Activated naive CD4-positive, alpha-beta T cell treated with anti-CD3 and anti-CD28 coated beads for 36 hours (primary cell): Measurements from ENCODE around the gene P2RY6. TPM values are rescaled to one million over a fixed set of nuclear protein-coding genes. Genes with fewer than 3 reads are reported as not detected.

Experiments used
- CTCF ChIA-PET: fragments of 350-600 bp; sonication (Branson Sonifier 250); formaldehyde crosslinking; loops from one replicate; lab custom pipeline; 2021; ENCODE audit warnings: antibody characterized with exemption; lab: Charles Lee
- DNase-seq: peaks from one replicate; pipeline ENCODE4 v3.0.0-alpha.2; 2020
- H3K27ac Mint-ChIP-seq: one replicate; pipeline ENCODE4 v1.8.0; 2021; ENCODE audit warnings: mild to moderate bottlenecking, mixed read lengths
- H3K27me3 Mint-ChIP-seq: one replicate; pipeline ENCODE4 v1.8.0; 2021; ENCODE audit warnings: low read depth, mixed read lengths
- H3K36me3 Mint-ChIP-seq: one replicate; pipeline ENCODE4 v1.8.0; 2021; ENCODE audit warnings: low read depth, mixed read lengths
- H3K4me1 Mint-ChIP-seq: one replicate; pipeline ENCODE4 v1.8.0; 2021; ENCODE audit warnings: low read depth, mixed read lengths
- H3K4me3 Mint-ChIP-seq: one replicate; pipeline ENCODE4 v1.8.0; 2021; ENCODE audit warnings: mild to moderate bottlenecking, moderate library complexity, mixed read lengths
- H3K9me3 Mint-ChIP-seq: one replicate; pipeline ENCODE4 v1.8.0; 2021; ENCODE audit warnings: mixed read lengths
- intact Hi-C: fragments of 100-400 bp; cut with micrococcal nuclease; formaldehyde crosslinking; loops from one replicate; pipeline ENCODE4 v1.15.1; 2023
- total RNA-seq, 2 experiments: library from RNA; stranded (reverse); gene quantifications; one replicate each; pipeline ENCODE4 v1.2.3, GENCODE V29; 2021

The P2RY6 gene
- total RNA-seq, 2 experiments from 2014 or later, result not detected

DNA sequence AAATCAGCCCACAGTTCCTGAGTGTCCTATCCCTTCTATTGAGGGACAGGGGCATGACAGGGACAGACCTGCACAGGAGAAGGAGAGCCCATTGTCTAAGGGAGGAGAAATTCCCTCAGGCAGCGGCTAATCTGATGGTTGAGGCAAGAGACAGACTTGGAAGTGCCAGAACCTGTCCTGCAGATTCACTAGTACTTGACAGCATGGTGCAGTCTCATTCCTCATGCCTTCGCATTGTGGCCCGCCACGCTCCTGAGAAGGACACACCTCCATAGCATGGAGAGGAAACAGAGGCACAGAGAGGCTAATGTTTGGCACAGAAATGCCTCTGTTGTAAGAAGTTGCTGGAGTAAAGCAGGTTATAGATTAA lies 3.2 kb downstream of the P2RY6 start:
- Mint-ChIP-seq H3K9me3 (no peaks in the 10 kb centered on the region), H3K36me3 (no peaks in the 10 kb centered on the region), H3K4me1 (no peaks in the 10 kb centered on the region), H3K27me3 (no peaks in the 10 kb centered on the region), H3K27ac (no peak overlapping the region), H3K4me3 (no peak overlapping the region)
- CTCF ChIA-PET, result no interaction called here
- no peak for DNase-seq
- intact Hi-C loops, result no loop called here

DNA sequence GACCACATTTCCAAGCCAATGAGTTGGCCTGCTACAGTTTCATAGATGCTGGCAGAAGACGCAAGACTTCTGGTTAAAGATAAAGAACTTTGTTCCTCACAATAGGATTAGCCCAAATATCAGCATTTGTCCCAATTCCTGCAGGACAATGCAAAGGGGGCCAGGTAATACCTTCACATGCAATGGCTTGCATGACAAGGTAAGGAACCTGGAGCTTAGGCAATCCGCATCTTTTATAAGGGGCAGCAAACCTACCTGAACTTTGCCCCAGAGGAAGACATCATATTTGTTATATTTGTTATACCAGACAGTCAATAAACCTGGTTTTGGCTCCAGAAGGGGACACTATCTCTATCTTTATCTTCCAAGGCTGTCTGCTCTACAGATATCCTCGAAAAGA lies 5.3 kb downstream of the P2RY6 start:
- Mint-ChIP-seq H3K27me3 (no peaks in the 10 kb centered on the region), H3K4me3 (no peak overlapping the region), H3K36me3 (no peaks in the 10 kb centered on the region), H3K27ac (no peak overlapping the region), H3K4me1 (no peaks in the 10 kb centered on the region), H3K9me3 (no peaks in the 10 kb centered on the region)
- intact Hi-C loops, result no loop called here
- CTCF ChIA-PET, result interaction anchor here (1.0 kb wide), 1 partner anchor 74 kb away, joined by 3 read pairs; no protein-coding TSS in a partner anchor
- DNase-seq, result no peak

DNA sequence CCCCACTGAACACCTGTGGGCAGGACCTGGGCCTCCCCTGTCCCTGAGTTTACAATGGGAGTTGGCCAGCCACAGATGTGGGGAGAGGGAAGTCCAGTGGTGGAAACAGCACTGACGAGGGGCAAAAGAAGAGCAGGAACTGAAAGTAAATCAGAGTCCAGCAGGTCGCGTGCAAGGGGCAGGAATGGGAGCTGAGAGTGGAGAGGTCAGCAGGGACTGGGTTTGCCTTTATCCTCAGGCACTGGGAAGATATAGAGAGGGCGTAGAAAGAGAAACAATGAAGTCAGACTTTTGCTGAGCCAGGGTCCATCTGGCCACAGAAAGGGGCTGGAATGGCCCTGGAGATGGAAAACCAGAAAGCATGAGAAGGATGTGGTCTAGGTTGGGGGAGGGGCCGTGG lies 8.5 kb downstream of the P2RY6 start:
- H3K4me3 Mint-ChIP-seq, result no peak overlapping the region
- intact Hi-C loops, result loop anchor here (10.0 kb wide), 1 partner anchor 66 kb away; the partner anchor contains the start of gene P2RY2
- no peak overlapping the region for H3K27ac Mint-ChIP-seq
- no peaks in the 10 kb centered on the region for H3K4me1 Mint-ChIP-seq
- H3K9me3 Mint-ChIP-seq, result no peaks in the 10 kb centered on the region
- CTCF ChIA-PET, result interaction anchor here (0.5 to 1.3 kb wide), 3 partner anchors 14 to 36 kb away, joined by 3 to 4 read pairs (median 3); no protein-coding TSS in a partner anchor
- no peak for DNase-seq
- H3K36me3 Mint-ChIP-seq, result no peaks in the 10 kb centered on the region
- H3K27me3 Mint-ChIP-seq, result no peaks in the 10 kb centered on the region

DNA sequence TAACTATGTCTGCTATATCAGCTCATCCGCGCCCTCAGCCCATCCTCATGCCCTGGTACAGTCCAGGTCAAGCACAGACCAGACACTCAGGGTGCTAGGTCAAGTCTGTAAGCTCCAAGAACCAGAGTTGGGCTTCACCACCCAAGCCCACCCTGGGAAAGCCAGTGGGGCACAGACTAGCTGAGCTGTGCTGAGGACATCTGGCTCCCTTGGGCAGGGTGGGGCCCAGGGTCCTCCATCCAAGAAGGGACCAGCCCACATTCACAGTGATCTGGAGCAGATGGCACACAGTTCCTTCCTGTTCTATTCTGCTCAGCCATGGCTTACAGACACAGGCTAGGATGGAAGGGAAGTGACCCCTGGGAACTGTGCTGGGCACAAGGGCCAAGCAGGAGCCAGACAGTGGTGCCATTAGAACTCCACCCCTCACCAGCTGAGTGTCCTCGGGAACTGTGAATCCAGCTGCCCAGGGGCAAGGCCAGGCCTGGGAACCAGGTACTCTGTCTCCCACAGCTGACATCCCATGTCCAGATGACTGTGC lies 9.1 kb downstream of the P2RY6 start:
- Mint-ChIP-seq H3K9me3 (no peaks in the 10 kb centered on the region), H3K36me3 (no peaks in the 10 kb centered on the region), H3K27ac (no peak overlapping the region), H3K4me3 (no peak overlapping the region), H3K27me3 (no peaks in the 10 kb centered on the region), H3K4me1 (no peaks in the 10 kb centered on the region)
- CTCF ChIA-PET, result interaction anchor here (1.2 to 1.7 kb wide), 2 partner anchors 17 to 20 kb away, joined by 3 to 5 read pairs; no protein-coding TSS in a partner anchor
- no peak for DNase-seq
- intact Hi-C loops, result loop anchor here (10.0 kb wide), 1 partner anchor 66 kb away; the partner anchor contains the start of gene P2RY2

DNA sequence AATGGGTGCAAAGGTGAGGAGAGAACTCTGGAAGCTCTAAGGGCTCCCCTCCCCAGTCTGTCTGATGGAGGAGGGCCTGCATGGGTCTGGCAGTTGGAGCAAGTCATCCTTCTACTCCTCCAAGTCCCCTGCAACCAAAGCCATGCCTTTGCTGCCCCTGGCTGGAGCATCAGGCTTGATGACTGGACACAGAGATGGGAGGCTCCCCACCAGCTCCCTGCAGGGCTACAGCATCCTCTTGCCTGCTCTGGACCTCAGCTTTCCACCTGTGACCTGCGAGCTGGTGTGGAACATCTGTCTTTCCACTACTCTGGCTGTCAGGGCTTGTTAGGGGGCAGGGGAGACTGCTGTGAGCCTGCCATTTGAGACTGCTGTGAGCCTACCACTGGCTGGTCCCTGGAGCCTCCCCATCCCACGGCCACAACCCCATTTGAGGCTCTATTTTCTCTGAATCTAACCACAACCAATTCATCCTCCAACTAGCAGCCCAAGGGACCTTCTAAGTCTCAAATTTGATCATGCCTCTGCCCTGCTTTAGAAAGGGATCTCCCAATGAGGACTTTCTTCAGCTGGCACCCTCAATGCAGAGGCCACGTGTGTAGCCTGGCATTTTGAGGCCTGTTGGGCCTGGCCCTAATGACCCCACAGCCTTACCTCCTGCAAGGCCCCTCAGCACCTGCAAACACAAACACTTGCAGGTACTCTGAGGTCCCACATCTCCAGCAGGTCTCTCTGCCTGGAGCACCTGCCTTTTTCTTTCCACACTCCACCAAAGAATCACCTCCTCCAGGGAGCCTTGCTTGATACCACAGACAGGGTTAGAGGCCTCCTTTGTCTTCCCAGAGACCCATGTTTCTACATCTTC lies 9.9 kb downstream of the P2RY6 start:
- Mint-ChIP-seq H3K4me1 (no peaks in the 10 kb centered on the region), H3K27me3 (no peaks in the 10 kb centered on the region), H3K9me3 (no peaks in the 10 kb centered on the region), H3K27ac (no peak overlapping the region), H3K36me3 (no peaks in the 10 kb centered on the region), H3K4me3 (no peak overlapping the region)
- intact Hi-C loops, result loop anchor here (10.0 kb wide), 1 partner anchor 67 kb away; the partner anchor contains the start of gene P2RY2
- CTCF ChIA-PET, result interaction anchor here (1.2 to 1.7 kb wide), 3 partner anchors 10 to 20 kb away, joined by 3 to 7 read pairs (median 5); no protein-coding TSS in a partner anchor
- no peak for DNase-seq

DNA sequence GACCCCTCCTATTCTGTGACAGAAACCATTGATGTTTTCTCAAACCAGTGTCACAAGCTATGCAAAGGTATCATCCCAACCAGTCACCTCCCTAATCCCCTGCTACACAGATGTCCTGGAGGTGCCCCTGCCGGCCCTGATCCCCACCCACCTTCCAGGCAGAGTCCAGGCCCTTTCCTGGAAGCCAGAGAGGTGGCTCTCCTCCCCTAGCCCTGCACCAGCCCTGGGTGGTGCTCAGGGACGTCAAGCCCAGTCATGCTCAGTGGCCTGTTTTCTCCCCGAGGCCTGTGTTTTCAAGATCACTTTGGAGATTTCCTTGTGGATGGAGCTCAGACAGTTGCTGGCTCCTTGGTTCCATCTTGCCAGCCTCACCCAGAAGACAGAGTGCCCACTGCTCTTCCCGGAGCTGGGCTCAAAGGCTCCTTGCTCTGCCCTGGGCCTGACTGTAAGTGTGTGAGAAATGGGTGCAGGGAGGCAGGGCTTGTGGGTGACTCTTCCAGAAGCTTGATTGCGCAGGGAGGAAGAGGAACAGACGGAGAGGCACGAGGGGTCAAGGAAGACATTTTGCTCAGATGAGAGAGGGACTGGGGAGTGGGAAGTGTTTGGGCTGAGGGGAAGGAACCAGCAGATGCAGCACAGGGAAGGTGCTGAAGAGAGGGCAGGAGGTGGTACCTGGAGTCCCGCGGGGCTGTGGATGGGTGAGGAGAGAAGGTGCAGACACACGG lies 11.3 kb downstream of the P2RY6 start:
- CTCF ChIA-PET, result interaction anchor here (0.6 to 1.6 kb wide), 4 partner anchors 8 to 819 kb away, joined by 4 to 7 read pairs (median 5); no protein-coding TSS in a partner anchor
- no peaks in the 10 kb centered on the region for H3K9me3 Mint-ChIP-seq
- intact Hi-C loops, result loop anchor here (10.0 kb wide), 1 partner anchor 69 kb away; the partner anchor contains the start of gene P2RY2
- H3K27me3 Mint-ChIP-seq, result no peaks in the 10 kb centered on the region
- no peak overlapping the region for H3K4me3 Mint-ChIP-seq
- no peak for DNase-seq
- H3K27ac Mint-ChIP-seq, result no peak overlapping the region
- no peaks in the 10 kb centered on the region for H3K36me3 Mint-ChIP-seq
- H3K4me1 Mint-ChIP-seq, result peaks cover 4% of the 10 kb centered on the region

DNA sequence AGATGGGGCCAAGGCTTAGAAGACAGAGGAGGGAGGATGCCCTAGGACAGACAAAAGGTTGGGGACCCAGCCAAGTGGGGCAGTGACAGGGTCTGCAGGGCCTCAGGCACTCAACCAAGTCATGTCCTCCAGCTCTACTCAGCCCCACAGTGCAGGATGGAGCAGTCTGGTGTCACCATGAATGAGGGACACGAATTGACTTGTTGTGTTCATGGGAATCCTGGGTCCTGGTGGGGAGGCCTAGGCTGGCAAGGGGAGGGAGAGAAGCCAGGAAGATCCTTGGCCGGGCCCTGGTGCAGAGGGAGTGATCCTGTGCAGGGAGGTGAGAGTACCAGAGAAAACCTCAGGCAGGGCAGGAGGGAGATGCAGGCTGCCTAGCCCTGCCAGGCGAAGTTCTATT lies 12.0 kb downstream of the P2RY6 start:
- H3K9me3 Mint-ChIP-seq, result no peaks in the 10 kb centered on the region
- no peak for DNase-seq
- H3K27me3 Mint-ChIP-seq, result no peaks in the 10 kb centered on the region
- peaks cover 8% of the 10 kb centered on the region for H3K4me1 Mint-ChIP-seq
- CTCF ChIA-PET, result no interaction called here
- no peak overlapping the region for H3K4me3 Mint-ChIP-seq
- no peak overlapping the region for H3K27ac Mint-ChIP-seq
- intact Hi-C loops, result loop anchor here (10.0 kb wide), 1 partner anchor 69 kb away; the partner anchor contains the start of gene P2RY2
- H3K36me3 Mint-ChIP-seq, result no peaks in the 10 kb centered on the region

DNA sequence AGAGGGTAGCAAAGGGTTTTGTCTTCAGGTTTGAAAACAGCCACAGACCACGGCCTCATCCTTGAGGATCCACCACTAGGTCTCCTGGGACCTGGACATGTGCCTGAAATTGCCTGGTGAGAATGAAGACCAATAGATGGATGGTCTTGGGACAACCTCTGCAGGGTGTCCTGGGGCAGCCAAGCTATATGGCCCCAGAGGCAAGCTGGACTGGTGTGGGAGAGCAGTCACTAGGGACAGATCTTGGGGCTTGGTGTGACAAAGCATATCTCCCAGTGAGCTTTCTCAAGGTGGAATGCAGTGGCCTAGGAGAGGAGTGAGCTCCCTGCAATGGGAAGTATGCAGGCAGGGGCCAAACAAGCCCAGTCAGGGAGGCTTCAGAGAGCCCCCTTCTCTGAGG lies 13.6 kb downstream of the P2RY6 start:
- CTCF ChIA-PET, result interaction anchor here (11.5 kb wide), 1 partner anchor 51 kb away, joined by 83 read pairs; no protein-coding TSS in a partner anchor
- Mint-ChIP-seq H3K9me3 (no peaks in the 10 kb centered on the region), H3K36me3 (no peaks in the 10 kb centered on the region), H3K4me1 (peaks cover 12% of the 10 kb centered on the region), H3K4me3 (no peak overlapping the region), H3K27ac (no peak overlapping the region), H3K27me3 (no peaks in the 10 kb centered on the region)
- intact Hi-C loops, result loop anchor here (10.0 kb wide), 1 partner anchor 71 kb away; the partner anchor contains the start of gene P2RY2
- no peak for DNase-seq

DNA sequence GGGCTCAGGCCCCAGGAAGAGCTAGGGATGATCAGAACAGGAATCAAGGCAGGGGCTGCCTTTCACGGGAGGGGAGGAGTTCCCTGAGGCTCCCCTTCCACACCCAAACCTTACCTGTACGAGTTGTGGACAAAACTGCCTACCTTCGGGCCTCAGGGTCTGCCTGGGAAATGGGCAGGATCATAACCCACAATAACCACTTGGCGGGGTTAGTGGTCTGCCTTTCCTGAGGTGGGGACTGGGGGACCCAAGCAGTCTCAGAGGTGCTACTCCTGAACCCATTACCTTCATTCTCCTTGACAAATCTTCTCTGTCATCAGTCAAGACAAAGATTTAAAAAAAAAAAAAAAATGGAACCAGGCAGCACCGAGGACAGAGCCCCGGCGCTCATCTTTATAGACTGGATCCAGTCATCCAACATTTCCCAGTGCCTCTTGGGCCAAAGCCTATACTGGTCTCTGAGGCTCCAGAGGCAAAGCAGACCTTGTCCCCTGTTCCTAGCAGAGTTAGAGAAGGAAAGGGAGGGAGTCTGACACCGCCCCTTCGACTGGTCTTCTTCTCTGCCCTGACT lies 14.2 kb downstream of the P2RY6 start:
- CTCF ChIA-PET, result interaction anchor here (0.8 to 11.5 kb wide), 4 partner anchors 9 to 63 kb away, joined by 3 to 83 read pairs (median 4); no protein-coding TSS in a partner anchor
- intact Hi-C loops, result loop anchor here (10.0 kb wide), 1 partner anchor 72 kb away; the partner anchor contains the start of gene P2RY2
- no peak overlapping the region for H3K4me3 Mint-ChIP-seq
- H3K9me3 Mint-ChIP-seq, result no peaks in the 10 kb centered on the region
- DNase-seq, result no peak
- peaks cover 12% of the 10 kb centered on the region for H3K4me1 Mint-ChIP-seq
- H3K27me3 Mint-ChIP-seq, result no peaks in the 10 kb centered on the region
- H3K27ac Mint-ChIP-seq, result no peak overlapping the region
- no peaks in the 10 kb centered on the region for H3K36me3 Mint-ChIP-seq

DNA sequence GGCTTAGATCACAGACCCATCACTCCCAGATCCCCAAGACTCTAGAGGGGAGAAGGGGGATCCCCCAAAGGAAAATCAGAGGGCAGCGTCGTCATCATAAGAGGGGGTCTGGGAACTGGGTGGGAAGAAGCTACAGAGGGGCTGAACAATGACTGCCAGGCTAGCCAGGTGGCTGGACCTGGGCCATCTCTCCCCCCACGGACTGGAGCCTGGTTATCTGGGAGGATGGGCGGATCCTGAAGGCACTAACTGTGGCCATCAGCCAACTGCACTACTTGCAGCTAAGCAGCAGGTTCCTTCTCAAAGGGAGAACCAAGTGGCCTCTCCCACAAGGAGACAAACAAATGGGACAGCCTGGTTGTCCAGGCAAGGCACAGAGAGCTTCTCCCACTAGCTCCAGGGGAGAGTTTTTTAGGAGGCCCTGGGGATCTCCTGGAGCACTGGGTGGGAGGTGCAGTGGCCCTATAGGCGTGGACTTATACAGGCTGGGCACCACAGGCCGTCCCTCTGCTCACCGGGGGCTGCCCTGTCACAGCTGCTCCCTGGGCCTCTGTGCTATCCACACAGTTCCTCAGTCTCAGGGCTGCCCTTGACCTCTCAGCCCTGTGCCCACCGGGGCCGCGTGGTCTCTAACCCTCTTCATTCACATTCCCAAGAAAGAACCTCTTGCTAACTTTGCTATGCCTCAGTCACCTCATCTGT lies 15.4 kb downstream of the P2RY6 start:
- Mint-ChIP-seq H3K4me3 (no peak overlapping the region), H3K4me1 (peaks cover 12% of the 10 kb centered on the region), H3K27me3 (no peaks in the 10 kb centered on the region), H3K36me3 (no peaks in the 10 kb centered on the region), H3K27ac (no peak overlapping the region), H3K9me3 (no peaks in the 10 kb centered on the region)
- DNase-seq, result no peak
- intact Hi-C loops, result loop anchor here (10.0 kb wide), 1 partner anchor 73 kb away; the partner anchor contains the start of gene P2RY2
- CTCF ChIA-PET, result interaction anchor here (0.6 to 11.5 kb wide), 7 partner anchors 10 to 799 kb away, joined by 3 to 83 read pairs (median 4); no protein-coding TSS in a partner anchor
